ENCODE results near the gene HGF.

Gene HGF

GRCh38 chr7:81682873-81683272 is 87.0 kb downstream of the HGF start:
- DNase-seq (ENCODE audit: low read depth): no peak

GRCh38 chr7:81680120-81680519 is 89.7 kb downstream of the HGF start:
- no peak for DNase-seq (ENCODE audit: low read depth)

GRCh38 chr7:81676813-81677212 is 93.0 kb downstream of the HGF start:
- DNase-seq (ENCODE audit: low read depth): no peak

- no peak for DNase-seq (ENCODE audit: low read depth)
These were observed 93.6 kb downstream of the HGF start for GRCh38 chr7:81676105-81676811.

GRCh38 chr7:81674431-81674830 is 95.4 kb downstream of the HGF start:
- DNase-seq (ENCODE audit: low read depth): no peak

DNA sequence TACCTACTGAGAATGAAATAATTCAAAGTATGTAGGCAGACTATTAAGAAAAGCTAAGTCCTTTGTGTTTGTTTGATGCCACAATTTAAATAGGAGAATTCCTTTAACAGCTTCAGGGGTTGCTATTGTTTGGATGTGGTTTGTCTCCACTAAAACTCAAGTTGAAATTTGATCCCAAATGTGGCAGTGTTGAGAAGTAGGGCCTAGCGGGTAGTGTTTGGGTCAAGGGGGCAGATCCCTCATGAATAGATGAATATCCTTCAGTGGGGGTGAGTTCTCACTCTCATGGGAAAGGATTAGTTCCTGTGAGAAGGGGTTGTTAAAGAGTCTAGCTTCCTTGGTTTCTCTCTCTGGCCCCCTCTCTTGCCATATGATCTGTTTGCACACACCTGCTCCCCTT is 97.0 kb downstream of the HGF start:
- no peak for DNase-seq (ENCODE audit: low read depth)

DNA sequence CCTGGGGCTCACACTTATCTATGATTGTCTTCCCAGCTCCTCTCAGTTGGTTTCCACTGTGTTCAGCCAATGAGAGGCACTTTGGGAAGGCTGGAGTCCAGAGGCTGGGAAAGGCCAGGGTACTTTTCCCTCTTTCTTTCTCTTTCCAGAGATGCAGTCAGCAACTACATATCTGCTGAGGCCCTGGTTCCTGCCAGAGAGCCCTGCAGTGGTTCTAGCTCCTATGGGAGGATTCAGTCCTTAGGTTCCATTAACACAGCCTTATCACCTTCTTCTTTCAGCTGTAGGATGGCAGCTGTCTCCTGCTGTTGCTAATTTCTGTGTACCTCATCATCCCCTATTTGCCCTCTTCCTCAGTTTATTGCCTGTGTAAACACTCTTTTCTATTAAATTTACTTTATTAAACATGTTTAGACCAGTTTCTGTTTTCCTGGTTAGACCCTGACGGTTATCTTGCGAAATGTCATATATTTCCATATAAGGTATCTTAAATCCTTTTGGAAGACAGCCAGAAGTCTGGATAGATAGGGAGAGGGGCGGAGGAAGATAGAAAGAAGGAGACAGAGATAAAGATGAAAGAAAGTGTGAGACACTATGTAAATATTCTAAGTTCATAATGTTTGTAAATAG is 100.3 kb downstream of the HGF start:
- no peak for DNase-seq (ENCODE audit: low read depth)

- no peak for DNase-seq (ENCODE audit: low read depth)
These were observed 103.6 kb downstream of the HGF start for GRCh38 chr7:81666209-81666608.

DNA sequence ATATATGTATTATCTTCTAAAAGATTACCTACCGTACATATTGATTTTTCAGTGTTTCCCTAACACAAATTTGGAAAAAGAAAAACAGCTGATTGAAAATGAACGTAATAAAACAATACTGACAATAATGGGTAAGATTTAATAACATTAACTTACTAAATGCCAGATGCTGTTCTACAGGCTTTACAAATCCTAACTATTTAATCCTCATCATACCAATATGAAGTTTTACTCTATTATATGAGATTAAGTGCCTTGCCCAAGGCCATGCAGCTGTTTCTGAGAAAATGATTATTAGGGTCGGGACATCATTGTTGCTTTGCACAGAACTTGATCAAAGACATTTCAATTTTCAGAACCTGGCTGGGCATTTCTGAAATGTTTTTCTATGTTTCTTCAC is 104.6 kb downstream of the HGF start:
- no peak for DNase-seq (ENCODE audit: low read depth)

GRCh38 chr7:81664304-81664703 is 105.5 kb downstream of the HGF start:
- no peak for DNase-seq (ENCODE audit: low read depth)

- no peak for DNase-seq (ENCODE audit: low read depth)
These were observed 107.3 kb downstream of the HGF start for GRCh38 chr7:81662531-81662930.

- DNase-seq (ENCODE audit: low read depth): no peak
These were observed 110.0 kb downstream of the HGF start for GRCh38 chr7:81659697-81660395.

- no peak for DNase-seq (ENCODE audit: low read depth)
These were observed 112.3 kb downstream of the HGF start for GRCh38 chr7:81657551-81657950.

DNA sequence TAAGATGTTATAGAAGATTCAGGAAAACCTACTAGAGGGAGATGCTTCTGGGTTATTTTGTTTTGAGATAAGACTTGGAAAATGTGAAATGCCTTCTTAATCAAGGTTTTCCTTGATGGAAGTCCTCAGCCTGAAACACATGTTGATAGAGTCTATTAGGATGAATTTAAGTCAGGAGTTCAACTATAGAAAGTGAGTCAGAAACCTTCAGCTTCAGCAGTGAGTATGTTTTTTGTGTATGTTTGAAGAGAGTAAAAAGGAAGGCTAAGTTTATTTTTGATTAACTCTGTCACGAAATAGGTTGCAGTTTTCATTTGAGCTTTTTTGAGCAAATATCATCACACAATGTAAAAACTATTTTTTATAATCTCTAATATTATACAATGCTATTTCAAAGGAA is 114.6 kb downstream of the HGF start:
- no peak for DNase-seq (ENCODE audit: low read depth)

DNA sequence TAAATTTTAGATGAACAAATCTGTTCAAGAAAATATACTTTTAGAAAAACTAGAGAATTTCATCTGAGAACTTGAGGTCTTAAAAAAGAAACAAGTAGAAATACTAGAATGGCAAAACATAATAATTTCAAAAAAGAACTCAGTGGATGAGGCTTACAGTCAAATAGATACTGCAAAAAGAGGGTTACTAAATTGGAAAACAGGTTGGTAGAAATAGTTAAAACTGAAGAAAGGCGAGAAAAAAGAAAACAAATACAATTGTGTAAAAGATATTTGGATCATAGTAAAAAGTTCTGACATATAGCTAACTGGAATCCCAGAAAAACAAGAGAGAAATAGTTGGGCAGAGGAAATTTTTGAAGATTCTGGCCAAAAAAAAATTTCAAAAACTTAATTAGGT is 117.6 kb downstream of the HGF start:
- no peak for DNase-seq (ENCODE audit: low read depth)
